GM21619 (cell line): Measurements from ENCODE around the gene C22orf39.
"Not testable (repeated sequence)": the region's sequence is repeated elsewhere in the genome, so short reads cannot be mapped to it uniquely, and the experiment has no call there.

Experiments
- ATAC-seq: cut with Tn5 transposase; IDR thresholded peaks from one replicate; pipeline ENCODE4 v1.9.1; 2021; ENCODE audit not compliant: unreplicated experiment

Gene C22orf39

DNA sequence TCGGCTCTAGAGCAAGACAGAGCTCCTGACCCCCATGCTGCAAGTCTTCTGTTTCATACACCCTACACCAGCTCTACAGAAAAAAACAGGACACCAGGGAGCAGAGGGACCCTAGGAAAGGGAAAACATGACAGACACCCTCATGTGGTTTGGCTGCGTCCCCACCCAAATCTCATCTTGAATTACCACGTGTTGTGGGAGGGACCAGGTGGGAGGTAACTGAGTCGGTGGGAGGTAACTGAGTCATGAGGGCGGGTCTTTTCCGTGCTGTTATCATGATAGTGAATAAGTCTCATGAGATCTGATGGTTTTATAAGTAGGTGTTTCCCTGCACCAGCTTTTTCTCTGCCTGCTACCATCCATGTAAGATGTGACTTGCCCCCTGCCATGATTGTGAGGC, 6.6 kb upstream of the C22orf39 start:
- no peak for ATAC-seq

DNA sequence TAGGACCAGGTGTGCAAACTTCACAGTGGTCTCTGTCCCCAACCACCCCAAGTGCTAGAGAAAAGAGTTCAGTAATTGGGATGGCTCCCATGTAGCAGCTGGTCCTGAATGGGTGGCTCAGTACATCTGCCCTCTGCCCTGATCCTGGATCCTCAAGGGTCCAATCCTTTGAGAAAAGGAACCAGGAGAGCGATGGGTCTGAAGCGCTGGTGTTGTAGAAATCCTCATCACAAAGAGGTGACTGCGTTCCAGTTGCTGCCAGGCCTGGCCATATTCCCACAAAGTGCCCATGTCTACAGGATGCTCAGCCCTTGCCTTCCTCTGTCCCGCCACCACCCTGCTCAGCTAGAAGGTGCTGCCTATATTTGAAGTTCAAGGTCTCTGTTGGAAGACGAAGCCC, 6.2 kb upstream of the C22orf39 start:
- ATAC-seq = no peak

DNA sequence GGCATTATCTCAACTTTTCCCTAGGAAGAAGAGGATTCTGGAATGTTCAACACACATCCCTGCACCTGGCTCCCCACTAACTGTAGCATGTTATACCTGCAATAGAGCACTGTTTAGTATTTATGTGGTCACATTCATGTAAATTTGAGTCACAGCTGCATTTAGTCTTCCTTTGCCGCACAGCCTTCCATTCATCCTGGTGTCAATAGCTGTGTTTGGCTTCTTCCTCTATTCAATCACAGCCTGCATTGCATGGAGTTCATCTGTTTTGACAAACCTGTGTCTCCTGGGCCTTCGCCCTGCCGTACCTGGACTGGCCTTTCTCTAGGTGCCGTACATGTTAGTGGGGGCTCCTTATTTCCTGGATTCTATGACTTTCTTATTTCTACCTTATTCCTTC, 4.1 kb upstream of the C22orf39 start:
- no peak for ATAC-seq

DNA sequence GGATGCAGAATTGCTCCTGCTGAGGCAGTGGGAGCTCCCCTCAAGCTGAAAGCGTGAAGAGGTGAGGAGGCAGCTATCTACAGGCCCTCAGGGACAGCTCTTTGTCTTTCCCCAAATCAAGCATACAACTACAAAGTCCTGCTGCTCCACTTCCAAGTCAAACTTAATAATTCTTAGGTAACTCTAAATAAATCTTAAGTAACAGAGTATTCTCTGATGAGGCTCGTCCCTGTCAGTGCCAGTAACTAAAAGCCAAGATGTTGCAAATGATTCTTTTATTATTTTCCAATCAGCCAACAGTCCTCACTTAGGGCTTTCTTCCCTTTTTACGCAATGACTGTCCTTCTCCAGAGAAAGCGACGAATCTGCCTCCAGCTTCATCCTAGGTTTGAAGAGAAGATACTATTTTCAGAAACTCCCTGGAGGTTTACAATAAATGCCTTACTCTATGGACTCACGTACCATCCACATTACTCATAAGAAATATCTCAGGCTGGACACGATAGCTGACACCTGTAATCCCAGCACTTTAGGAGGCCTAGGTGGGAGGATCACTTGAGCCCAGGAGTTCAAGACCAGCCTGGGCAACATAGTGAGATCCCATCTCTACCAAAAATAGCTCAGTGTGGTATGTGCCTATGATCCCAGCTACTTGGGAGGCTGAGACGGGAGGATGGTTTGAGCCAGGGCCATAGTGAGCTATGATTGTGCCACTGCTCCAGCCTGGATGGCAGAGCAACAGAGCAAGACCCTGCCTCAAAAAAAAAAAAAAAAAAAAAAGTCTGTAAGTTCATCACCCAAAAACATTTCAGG, 3.1 kb upstream of the C22orf39 start:
- no peak for ATAC-seq

DNA sequence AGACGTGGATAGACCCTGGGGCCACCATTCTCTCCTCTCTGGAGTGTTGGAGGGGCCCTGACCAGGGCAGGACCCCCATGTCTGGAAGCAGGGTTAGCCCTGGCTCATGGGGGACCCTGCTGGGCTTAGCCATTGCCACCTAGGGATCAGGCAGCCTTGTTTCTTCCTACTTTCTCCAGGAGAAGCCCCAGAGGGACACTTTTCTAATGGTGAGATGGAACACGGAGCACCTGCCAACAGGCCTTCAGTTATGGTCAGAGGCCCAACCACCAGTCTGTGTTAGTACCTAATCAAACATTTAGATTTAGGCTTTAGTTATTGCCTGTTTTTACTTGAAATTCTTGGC, 1.9 kb upstream of the C22orf39 start:
- ATAC-seq = no peak

DNA sequence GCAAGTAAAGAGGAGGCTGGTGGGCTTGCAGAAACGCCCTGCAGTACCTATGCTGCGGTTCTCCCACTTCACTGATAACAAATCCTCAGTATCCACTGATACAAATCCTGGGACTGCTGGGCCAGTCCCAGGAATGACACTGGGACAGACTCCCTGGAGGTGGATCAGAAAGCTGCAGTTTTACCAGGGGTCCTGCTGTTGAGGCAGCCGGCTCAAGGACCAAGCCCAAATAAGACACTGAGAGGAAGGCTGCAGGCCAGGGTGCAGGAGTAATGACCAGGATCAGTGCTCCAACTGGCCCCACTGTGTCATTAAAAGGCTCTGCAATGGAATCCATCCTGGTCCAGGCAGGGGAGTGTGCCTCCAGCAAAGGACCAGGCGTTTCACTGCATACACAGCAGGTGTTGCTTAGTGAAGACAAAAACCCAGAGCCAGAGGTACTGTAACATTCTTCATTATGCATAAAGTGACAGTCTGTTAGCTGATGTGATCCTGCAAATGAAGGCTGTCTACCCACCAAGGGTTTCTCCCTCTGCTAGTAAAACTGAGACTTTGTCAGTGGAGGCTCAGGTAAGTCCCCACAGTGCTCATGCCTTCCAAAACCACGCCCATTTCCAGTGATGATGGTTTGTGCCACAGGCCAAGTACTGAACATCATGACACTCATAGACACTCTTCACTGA, 1.4 kb upstream of the C22orf39 start:
- no peak for ATAC-seq

DNA sequence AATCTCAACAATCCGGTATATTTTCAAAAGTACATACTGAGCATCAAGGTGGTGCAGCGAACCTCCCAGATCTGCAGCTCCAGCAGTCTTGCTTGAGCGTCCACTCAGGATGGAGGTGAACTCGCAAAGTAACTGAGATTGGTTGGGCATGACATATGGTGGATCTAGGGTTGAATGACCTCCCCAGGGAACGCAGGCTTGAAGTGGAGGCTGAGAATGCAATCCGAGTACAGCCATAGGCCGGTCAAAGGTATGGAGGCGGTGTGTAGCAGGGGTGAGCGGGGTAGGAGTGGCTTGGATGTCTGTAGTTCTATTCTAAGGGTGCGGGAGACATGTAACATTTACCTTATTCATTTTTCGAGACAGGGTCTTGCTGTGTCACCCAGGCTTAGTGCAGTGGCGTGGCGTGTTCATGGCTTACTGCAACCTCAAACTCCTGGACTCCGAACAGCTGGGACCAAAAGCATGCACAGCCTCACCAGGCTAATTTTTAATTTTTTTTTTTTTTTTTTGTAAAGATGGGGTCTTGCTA, 631 bp upstream of the C22orf39 start:
- peak; percentile 31 for ATAC-seq

DNA sequence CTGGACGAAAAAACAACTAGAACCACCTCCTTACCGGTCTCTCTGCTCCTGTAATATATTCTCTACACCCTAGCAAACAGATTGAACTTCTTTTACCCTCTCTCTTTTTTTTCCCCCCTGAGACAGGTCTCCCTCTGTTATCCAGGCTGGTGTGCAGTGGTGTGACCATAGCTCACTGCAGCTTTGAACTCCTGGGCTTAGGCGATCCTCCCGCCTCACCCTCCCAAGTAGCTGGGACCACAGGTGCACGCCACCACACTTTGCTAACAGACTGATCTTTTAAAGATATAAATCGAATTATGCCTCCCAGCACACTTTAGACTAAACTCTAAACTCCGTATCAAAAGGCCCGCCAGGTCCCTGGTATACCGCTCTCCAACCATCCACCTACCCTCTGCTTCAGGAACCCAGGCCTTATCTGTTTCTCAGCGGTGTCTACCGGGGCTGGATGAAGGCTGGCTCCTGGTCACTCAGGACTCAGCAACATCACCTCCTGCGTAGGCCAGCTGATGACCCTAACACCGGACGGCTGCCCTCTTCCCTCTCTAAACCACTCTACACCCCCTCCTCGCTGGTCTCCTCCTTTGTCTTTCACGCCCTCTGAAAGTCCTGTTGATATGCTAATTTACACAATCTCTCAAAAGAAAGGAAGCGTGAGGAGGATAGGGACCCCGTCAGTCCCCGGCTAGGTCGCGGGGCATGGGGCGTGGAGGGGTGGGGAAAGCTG, 745 bp downstream of the C22orf39 start:
- no peak for ATAC-seq

DNA sequence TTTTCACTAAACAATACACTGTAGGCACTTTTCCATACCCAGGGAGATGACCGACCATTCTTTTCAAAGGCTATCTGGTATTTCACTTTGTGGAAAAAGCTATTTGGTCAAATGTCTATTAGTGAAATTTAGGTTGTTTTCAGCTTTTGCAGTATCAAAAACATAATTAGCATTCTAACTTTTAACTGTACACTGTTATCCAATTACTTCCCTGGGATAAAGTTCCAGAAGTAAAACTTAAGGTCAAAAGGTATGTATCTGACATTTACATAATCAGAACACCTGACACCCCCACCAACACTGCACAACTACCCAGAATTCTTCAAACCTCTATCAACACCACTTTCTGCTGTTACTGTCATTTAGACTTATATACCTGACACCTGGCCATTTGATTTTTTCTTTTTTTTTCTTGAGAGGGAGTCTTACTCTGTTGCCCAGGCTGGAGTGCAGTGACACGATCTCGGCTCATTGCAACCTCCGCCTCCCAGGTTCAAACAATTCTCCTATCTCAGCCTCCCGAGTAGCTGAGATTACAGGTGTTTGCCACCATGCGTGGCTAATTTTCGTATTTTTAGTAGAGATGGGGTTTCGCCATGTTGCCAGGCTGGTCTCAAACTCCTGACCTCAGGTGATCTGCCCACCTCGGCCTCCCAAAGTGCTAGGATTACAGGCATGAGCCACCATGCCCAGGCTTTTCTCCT, 2.1 kb downstream of the C22orf39 start:
- not testable (repeated sequence) for ATAC-seq

DNA sequence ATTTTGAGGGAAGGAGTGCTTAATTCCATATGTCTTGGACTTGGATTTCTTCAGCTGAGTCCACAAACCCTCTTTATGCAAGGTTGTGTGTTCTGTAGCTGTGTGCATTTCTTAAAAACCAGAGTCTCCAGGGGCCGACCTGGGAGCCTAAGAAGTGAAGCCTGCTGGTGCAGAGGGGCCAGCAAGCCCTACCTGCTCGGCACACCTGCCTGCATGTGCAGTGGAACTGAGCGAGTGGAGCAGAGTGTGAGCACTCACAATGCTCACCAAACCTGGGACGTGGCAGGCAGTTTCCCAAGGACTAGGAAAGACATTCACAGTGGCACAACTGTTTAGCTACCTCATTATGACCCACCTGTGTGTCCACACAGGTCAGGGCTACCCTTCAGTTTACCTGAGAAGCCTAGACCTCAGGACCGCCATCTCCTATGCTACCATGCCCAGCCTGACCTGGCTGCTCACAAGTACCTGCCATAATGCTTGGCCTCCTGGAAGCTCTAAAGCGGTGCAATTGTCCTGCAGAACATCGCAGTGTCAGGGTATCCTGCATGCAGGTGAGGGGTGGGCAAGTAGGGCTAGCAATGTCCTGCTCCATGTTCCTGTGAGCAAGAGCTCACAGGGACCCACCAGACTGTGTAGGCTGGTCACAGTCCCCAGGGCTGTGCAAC, 3.8 kb downstream of the C22orf39 start:
- no peak for ATAC-seq

DNA sequence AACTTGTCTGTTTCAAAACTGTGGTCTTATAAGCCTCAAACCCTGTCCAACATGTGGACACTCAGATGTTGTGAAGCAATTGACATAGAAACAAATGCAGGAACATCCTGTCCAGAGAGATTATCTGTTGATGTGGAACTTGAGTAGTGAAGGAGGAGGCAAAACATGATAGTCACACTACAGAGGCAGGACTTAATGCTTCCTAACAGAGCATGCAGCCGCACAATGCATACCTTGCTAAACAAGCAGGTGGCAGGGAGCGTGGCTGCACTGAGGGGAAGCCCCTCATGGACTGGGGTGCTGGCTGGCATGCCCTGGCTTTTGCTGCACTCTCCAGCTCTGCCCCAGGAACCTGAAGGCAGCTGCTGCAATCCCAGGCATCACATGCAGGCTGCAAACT, 5.3 kb downstream of the C22orf39 start:
- no peak for ATAC-seq

DNA sequence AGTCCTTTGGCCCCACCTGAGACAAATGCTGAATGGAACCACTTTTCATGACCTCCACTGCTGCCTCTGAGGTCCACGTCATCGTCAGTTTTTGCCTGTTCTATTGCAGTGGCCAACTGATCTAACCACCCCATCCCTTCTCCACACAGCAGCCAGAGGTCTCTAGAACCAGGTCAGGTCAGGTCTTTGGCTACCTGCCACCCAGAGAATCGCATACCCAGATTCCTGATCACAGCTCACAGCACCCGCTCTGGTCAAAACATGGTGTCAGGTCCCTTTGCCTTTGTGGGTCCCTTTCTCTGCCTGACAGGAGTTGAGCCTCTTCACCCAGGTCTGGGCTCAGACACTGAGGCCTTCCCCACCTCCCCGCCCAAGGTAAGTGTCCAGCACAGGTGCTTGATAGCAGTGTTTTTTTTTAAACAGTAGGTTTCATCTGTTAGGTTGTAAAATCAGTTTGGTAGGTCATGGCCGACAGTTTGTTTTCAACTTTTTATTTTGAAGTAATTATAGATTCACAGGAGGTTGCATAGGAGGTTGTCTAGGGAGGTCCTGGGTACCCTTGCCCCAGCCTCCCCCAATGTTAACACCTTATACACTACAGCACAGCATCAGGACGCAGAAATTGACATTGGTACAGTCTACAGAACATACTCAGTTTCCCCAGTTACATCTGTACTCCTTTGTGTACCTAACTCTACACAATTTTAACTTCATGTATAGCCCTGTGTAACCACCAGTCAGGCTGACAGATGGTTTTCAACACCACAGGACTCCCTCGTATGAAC, 6.9 kb downstream of the C22orf39 start:
- no peak for ATAC-seq

DNA sequence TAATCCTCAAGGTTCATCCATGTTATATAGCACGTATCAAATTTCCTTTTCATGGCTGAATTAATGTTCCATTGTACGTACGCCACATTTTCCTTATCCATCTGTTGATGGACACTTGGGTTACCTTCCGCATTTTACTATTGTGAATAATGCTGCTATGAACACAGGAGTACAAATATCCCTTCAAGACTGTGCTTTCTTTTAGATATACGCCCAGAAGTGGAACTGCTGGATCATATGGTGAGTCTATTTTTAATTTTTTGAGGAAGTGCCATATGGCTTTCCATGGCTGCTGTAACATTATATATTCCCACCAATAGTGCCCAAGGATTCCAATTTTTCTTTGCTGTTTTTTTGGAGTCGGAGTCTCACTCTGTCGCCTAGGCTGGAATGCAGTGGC, 9.2 kb downstream of the C22orf39 start:
- ATAC-seq = no peak

DNA sequence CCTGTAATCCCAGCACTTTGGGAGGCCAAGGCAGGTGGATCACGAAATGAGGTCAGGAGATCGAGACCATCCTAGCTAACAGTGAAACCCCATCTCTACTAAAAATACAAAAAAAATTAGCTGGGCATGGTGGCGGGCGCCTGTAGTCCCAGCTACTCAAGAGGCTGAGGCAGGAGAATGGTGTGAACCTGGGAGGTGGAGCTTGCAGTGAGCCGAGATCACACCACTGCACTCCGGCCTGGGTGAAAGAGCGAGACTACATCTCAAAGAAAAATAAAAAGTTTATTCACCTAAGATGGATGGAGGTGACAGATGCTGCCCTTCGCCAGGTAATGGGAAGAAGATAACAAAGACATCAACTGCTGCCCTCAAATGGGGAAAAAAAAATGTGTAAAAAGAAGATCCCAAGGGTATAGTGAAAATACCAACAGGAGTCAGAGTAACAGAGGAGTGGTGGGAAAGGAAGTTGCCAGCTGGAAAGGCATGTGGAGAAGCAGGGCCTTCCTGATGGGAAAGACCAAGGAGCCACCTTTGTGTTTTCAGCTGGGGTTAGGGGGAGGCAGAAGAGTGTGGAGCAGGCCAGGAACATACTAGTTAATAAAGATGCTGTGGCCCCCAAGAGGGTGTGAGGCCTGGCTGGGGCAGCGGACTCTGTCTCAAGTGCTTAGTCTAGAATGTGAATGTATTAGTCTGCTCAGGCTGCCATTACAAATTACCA, 10.9 kb downstream of the C22orf39 start:
- ATAC-seq = not testable (repeated sequence)

DNA sequence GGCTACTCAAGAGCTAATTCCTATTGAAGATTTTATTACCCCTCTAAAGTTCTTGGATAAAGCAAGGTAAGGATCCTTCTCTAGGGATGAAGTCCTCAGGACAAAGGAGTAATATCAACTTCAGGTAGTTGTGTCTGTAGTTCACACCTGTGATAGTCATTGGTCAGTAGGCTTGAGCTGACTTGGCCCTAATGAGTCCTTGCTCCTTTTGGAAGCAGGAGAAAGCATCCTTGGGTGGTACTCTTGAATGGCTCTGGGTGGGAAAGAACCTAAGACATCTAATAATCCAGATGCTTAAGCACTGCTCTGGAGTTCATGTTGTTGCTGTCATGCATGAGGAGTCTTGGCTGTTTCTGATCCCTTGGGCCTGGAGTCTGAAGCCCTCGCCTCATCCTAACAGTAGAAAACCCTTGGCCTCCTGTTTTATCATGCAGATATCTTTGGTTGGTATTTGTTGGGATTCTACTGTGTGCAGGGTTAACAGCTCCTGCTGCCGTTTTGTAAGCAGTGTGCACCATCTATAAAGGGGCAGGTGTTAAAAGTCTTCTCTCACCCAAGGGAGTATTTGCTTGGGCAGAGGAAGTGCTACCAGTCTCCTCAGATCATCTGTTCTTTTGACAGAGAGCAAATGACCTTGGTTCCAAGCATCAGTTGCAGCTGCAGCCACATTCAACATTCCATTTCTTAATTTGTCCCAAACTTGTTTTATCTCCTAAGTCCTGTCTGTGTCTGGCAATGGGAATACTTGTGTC, 12.5 kb downstream of the C22orf39 start:
- no peak for ATAC-seq

DNA sequence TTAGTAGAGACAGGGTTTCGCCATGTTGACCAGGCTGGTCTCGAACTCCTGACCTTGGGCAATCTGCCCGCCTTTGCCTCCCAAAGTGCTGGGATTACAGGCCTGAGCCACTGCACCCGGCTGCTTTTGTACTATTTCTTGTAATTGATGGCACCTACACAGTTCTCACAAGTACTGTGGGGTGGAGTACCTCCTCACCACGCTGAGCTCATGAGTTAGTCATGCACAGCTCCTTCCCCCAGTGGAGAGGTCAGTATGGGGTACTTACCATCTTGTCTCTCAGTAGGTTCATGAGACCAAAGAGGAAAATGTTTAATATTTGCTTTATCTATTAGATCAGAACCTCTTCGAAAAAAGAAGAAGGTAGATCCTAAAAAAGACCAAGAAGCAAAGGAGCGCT, 13.1 kb downstream of the C22orf39 start:
- ATAC-seq = no peak

DNA sequence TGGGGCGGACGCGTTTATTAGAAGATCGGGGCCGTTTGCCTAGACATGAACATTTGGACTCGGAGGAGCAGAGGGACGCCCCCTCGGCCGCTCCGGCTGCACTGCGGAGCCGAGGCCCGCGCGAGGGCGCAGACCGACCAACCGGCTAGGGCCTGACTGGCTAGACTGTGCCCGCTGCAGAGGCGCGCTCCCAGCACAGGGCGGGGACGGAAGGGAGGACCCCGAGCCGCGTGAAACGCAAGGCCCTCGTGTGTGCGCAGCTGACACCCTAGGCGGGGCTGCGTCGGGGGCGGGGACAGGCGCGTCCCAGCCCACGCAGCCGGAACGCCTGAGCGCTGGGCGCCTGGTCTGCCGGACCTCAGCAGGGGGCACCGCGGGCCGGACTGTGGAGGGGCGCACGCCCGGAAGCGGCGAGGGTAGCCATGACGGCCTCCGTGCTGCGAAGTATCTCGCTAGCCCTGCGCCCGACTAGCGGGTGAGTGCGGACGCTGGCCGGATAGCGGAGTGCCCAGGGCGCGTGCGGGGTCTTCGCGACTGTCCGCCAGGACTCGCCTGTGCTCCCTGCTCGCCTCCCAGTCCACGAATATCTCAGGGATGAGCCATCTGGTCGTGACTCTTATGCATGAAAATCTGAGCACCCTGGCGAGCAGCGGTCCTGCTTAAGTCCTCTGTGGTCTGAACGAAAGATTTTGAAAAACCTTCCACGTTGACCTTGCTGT, 15.2 kb downstream of the C22orf39 start, which contains the start of gene MRPL40:
Gene MRPL40, plus strand, starts transcription at position 413 of the 719 bp plus-strand sequence. Its CDS starts 10 bp downstream, at position 423.
- peak; percentile 70 for ATAC-seq
